Neural cell (in vitro differentiated cells): Measurements from ENCODE around the gene DPF3. TPM values are rescaled to one million over a fixed set of nuclear protein-coding genes. Genes with fewer than 3 reads are reported as not detected.

Experiments
- H2AFZ ChIP-seq: fragments of 200-600, 300-800 bp; sonication (generic), shearing (Covaris generic); 2 replicates; pipeline ENCODE4 v1.6.0; 2014; ENCODE audit warnings: low read depth, mild to moderate bottlenecking, antibody characterized with exemption, low read length, moderate library complexity
- H3F3A ChIP-seq: fragments of 200-600 bp; shearing (Covaris generic); 2 replicates; pipeline ENCODE4 v1.6.1; 2016; ENCODE audit warnings: mild to moderate bottlenecking, moderate library complexity, mixed read lengths, antibody characterized with exemption, low read length; ENCODE audit not compliant: insufficient read depth, poor library complexity, severe bottlenecking
- H3K27ac ChIP-seq: fragments of 200-600, 300-800 bp; sonication (generic), shearing (Covaris generic); 2 replicates; pipeline ENCODE4 v1.5.1; 2014; ENCODE audit warnings: mild to moderate bottlenecking, low read length, moderate library complexity
- H3K27me3 ChIP-seq: fragments of 300-800, 200-600 bp; sonication (generic), shearing (Covaris generic); 2 replicates; pipeline ENCODE4 v1.6.0; 2014; ENCODE audit warnings: mild to moderate bottlenecking, low read depth, low read length, moderate library complexity; ENCODE audit not compliant: insufficient read depth
- H3K36me3 ChIP-seq: fragments of 300-800, 200-600 bp; sonication (generic), shearing (Covaris generic); 2 replicates; pipeline ENCODE4 v1.5.1; 2014; ENCODE audit warnings: mild to moderate bottlenecking, antibody characterized with exemption, low read length, moderate library complexity; ENCODE audit not compliant: insufficient read depth
- H3K4me2 ChIP-seq: fragments of 300-800, 200-600 bp; sonication (generic), shearing (Covaris generic); 2 replicates; pipeline ENCODE4 v1.6.0; 2014; ENCODE audit warnings: mild to moderate bottlenecking, low read length
- H3K4me3 ChIP-seq: fragments of 300-800, 200-600 bp; sonication (generic), shearing (Covaris generic); 2 replicates; pipeline ENCODE4 v1.5.1; 2014; ENCODE audit warnings: mild to moderate bottlenecking, low read length, moderate library complexity
- H3K79me2 ChIP-seq: fragments of 200-600 bp; shearing (Covaris generic); replicated peaks from 2 replicates; pipeline ENCODE4 v1.6.0; 2014; ENCODE audit warnings: mild to moderate bottlenecking, low read length, moderate library complexity; ENCODE audit not compliant: insufficient read depth
- H3K9ac ChIP-seq: fragments of 300-800, 200-600 bp; sonication (generic), shearing (Covaris generic); 2 replicates; pipeline ENCODE4 v1.6.1; 2016; ENCODE audit warnings: mild to moderate bottlenecking, low read length, mixed read lengths
- H3K9me2 ChIP-seq: fragments of 200-600 bp; shearing (Covaris generic); 2 replicates; pipeline ENCODE4 v1.6.1; 2016; ENCODE audit warnings: mild to moderate bottlenecking, low read length, mixed read lengths; ENCODE audit not compliant: insufficient read depth
- H3K9me3 ChIP-seq: fragments of 200-600, 300-800 bp; sonication (generic), shearing (Covaris generic); 2 replicates; pipeline ENCODE4 v1.6.1; 2016; ENCODE audit warnings: mild to moderate bottlenecking, mixed run types, low read length, moderate library complexity, mixed read lengths
- H4K20me1 ChIP-seq: fragments of 200-600 bp; shearing (Covaris generic); 2 replicates; pipeline ENCODE4 v1.6.1; 2016; ENCODE audit warnings: mild to moderate bottlenecking, mixed run types; ENCODE audit not compliant: insufficient read depth
- CTCF ChIP-seq: fragments of 450-650 bp; IDR thresholded peaks from 2 replicates; pipeline ENCODE4 v1.5.1; 2014; ENCODE audit warnings: antibody characterized with exemption, mild to moderate bottlenecking, moderate library complexity; ENCODE audit not compliant: poor library complexity, severe bottlenecking
- EP300 ChIP-seq: fragments of 450-650 bp; conservative IDR thresholded peaks from 2 replicates; pipeline ENCODE4 v1.6.1; 2014; ENCODE audit warnings: antibody characterized with exemption, mild to moderate bottlenecking, moderate library complexity; ENCODE audit not compliant: poor library complexity, severe bottlenecking
- MXI1 ChIP-seq: fragments of 450-650 bp; conservative IDR thresholded peaks from 2 replicates; pipeline ENCODE4 v1.6.1; 2014; ENCODE audit warnings: antibody characterized with exemption, mild to moderate bottlenecking; ENCODE audit not compliant: poor library complexity, severe bottlenecking
- POLR2AphosphoS5 ChIP-seq: IDR thresholded peaks from 2 replicates; pipeline ENCODE4 v1.6.1; 2012
- REST ChIP-seq: IDR thresholded peaks from 2 replicates; pipeline ENCODE4 v1.6.1; 2012; ENCODE audit warnings: borderline replicate concordance
- SMC3 ChIP-seq: fragments of 450-650 bp; conservative IDR thresholded peaks from 2 replicates; pipeline ENCODE4 v1.6.1; 2014; ENCODE audit warnings: antibody characterized with exemption, mild to moderate bottlenecking, moderate library complexity; ENCODE audit not compliant: poor library complexity
- TAF1 ChIP-seq: IDR thresholded peaks from 2 replicates; pipeline ENCODE4 v1.6.1; 2012; ENCODE audit warnings: low read depth
- polyA plus RNA-seq: library from polyadenylated mRNA; depleted of rRNA; stranded (reverse); fragments of >200 nt; gene quantifications from 2 replicates; pipeline ENCODE4 v1.2.3, GENCODE V29; 2014

The DPF3 gene
- polyA plus RNA-seq, 1 donor from 2014 or later: 2.9 TPM

GRCh38 chr14:72715215-72715849 is 178.6 kb downstream of the DPF3 start:
- H3K79me2 ChIP-seq: no peaks in the 10 kb centered on the region
- H3K9me2 ChIP-seq: no peaks in the 10 kb centered on the region
- H3K9me3 ChIP-seq: no peaks in the 10 kb centered on the region
- no peak overlapping the region for H3K4me2 ChIP-seq
- H2AFZ ChIP-seq: no peak overlapping the region
- H3K36me3 ChIP-seq: no peaks in the 10 kb centered on the region
- no peak overlapping the region for H3K9ac ChIP-seq
- H3F3A ChIP-seq: no peaks in the 10 kb centered on the region
- H3K27me3 ChIP-seq: no peaks in the 10 kb centered on the region
- no peak overlapping the region for H3K27ac ChIP-seq
- no peaks in the 10 kb centered on the region for H4K20me1 ChIP-seq
- TF ChIP-seq SMC3 (no peak), CTCF (no peak), POLR2AphosphoS5 (no peak), TAF1 (no peak), EP300 (no peak), MXI1 (no peak), REST (no peak)
- H3K4me3 ChIP-seq: no peak overlapping the region

GRCh38 chr14:72714871-72715214 is 179.1 kb downstream of the DPF3 start:
- H4K20me1 ChIP-seq: no peaks in the 10 kb centered on the region
- H3K4me3 ChIP-seq: no peak overlapping the region
- H3K4me2 ChIP-seq: no peak overlapping the region
- H3K79me2 ChIP-seq: no peaks in the 10 kb centered on the region
- no peaks in the 10 kb centered on the region for H3K9me2 ChIP-seq
- no peaks in the 10 kb centered on the region for H3K27me3 ChIP-seq
- H3K9me3 ChIP-seq: no peaks in the 10 kb centered on the region
- no peaks in the 10 kb centered on the region for H3F3A ChIP-seq
- no peak overlapping the region for H3K9ac ChIP-seq
- no peak for TF ChIP-seq CTCF
- no peaks in the 10 kb centered on the region for H3K36me3 ChIP-seq
- no peak overlapping the region for H3K27ac ChIP-seq
- H2AFZ ChIP-seq: no peak overlapping the region
